ENCODE measurements around the gene WDR1.

WDR1 gene

GRCh38 chr4:10083861-10084641 is 32.5 kb downstream of the WDR1 start:
- DNase-seq = no peak

- no peak for DNase-seq
Observed at GRCh38 chr4:10083331-10083771, 33.2 kb downstream of the WDR1 start.

- no peak for DNase-seq
Observed at GRCh38 chr4:10082459-10083272, 33.9 kb downstream of the WDR1 start.

GRCh38 chr4:10082047-10082446 is 34.6 kb downstream of the WDR1 start:
- DNase-seq = no peak

- no peak for DNase-seq
Observed at GRCh38 chr4:10081218-10081606, 35.4 kb downstream of the WDR1 start.

GRCh38 chr4:10080589-10081217 is 35.9 kb downstream of the WDR1 start:
- DNase-seq = no peak

- no peak for DNase-seq
Observed at GRCh38 chr4:10079912-10080588, 36.5 kb downstream of the WDR1 start.

- no peak for DNase-seq
Observed at GRCh38 chr4:10079256-10079655, 37.3 kb downstream of the WDR1 start.

- no peak for DNase-seq
Observed at GRCh38 chr4:10078481-10079233, 37.9 kb downstream of the WDR1 start.

GRCh38 chr4:10077483-10078335 is 38.9 kb downstream of the WDR1 start:
- DNase-seq = no peak

GRCh38 chr4:10077076-10077475 is 39.5 kb downstream of the WDR1 start:
- no peak for DNase-seq

- DNase-seq = no peak
Observed at GRCh38 chr4:10075953-10076391, 40.6 kb downstream of the WDR1 start.

- DNase-seq = no peak
Observed at GRCh38 chr4:10075158-10075863, 41.3 kb downstream of the WDR1 start.

GRCh38 chr4:10074767-10075105 is 41.9 kb downstream of the WDR1 start:
- no peak for DNase-seq

- DNase-seq = no peak
Observed at GRCh38 chr4:10074076-10074766, 42.4 kb downstream of the WDR1 start.

GRCh38 chr4:10072420-10073017 is 44.1 kb downstream of the WDR1 start:
- DNase-seq = no peak

GRCh38 chr4:10069075-10069642 is 47.4 kb downstream of the WDR1 start:
- no peak for DNase-seq

GRCh38 chr4:10066670-10067651 is 49.6 kb downstream of the WDR1 start:
- peak; percentile 31 for DNase-seq
